GM12878 (cell line): ENCODE results near the gene ABCD4.

Experiments
- EP300 ChIP-seq, 2 experiments: fragments of 150-350 bp in 1 of 2; IDR thresholded peaks; 2 replicates each; pipeline ENCODE4 v1.6.1; 2011 to 2012; ENCODE audit warnings: low read depth in 2 of 2, low read length in 2 of 2, borderline replicate concordance in 1 of 2, improper control_type of control experiment in 1 of 2, inconsistent platforms in 1 of 2; ENCODE audit not compliant: control insufficient read depth in 1 of 2
- MAX ChIP-seq: IDR thresholded peaks from 2 replicates; pipeline ENCODE4 v1.6.1; 2012; ENCODE audit warnings: low read depth, low read length, improper control_type of control experiment
- MXI1 ChIP-seq: fragments of 150-350 bp; IDR thresholded peaks from 2 replicates; pipeline ENCODE4 v1.6.1; 2011; ENCODE audit warnings: low read depth, mild to moderate bottlenecking, inconsistent platforms, low read length, improper control_type of control experiment

DNA sequence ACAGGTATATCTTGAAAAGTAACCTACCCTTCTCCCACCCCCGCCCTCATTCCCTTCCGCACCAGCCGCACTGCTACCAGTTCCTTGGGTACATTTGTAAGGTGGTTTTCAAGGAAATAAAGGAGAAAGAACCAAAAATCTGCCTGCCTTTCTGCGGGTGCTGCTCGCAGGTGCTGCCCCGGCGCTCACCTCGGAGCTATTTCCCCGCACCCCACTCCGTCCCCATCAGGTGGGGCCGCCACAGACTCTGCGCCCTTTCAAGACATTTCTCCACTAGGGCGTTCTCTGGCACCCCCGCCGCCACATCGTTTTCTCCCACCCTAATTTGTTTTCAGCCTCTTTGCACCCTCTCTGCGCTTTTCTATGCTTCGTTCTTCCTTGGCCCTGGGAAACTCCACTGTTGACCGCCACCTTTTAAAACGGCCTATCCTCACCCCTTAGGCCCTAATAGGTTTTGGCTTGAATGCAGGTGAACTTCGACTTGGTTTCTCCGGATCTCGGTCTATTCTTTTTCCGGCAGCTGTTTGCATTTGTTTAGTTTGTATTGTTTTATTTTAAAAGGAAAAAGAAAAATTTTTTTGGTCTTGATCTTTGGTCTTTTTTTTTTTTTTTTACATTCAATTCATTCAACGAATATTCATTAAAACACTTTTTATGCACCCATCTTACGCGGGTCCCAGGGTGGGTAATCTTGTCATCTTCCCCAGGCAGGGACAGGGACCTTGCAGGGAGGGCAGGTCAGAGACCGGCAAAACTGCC is 60.5 kb downstream of the ABCD4 start:
- TF ChIP-seq EP300 (IDR thresholded peaks at IDR 0.05; ENCODE audit: borderline replicate concordance in 1 of 2, control insufficient read depth in 1 of 2, low read depth in 2 of 2, low read length in 2 of 2) (no peak), MAX (no peak), MXI1 (no peak)
